Naive B cell (primary cell): ENCODE results near the gene CEP112. TPM values are rescaled to one million over a fixed set of nuclear protein-coding genes. Genes with fewer than 3 reads are reported as not detected.

Experiments
- ATAC-seq, 2 donors: fragments of 150-1000 bp; cut with Tn5 transposase; 2 replicates each; pipeline ENCODE4 v1.10.0; 2021; ENCODE audit warnings: low read depth in 2 of 2, mild to moderate bottlenecking in 2 of 2, moderate library complexity in 2 of 2
- DNase-seq: peaks from one replicate; pipeline ENCODE4 v3.0.0; 2022
- H3K27ac Mint-ChIP-seq, 6 donors: one replicate each; pipeline ENCODE4 v1.8.0; 2020 to 2022; ENCODE audit warnings: mild to moderate bottlenecking in 6 of 6, mixed read lengths in 6 of 6, moderate library complexity in 5 of 6, inconsistent platforms in 2 of 6
- H3K27me3 Mint-ChIP-seq, 3 donors: one replicate each; pipeline ENCODE4 v1.8.0; 2021 to 2022; ENCODE audit warnings: mixed read lengths in 3 of 3, mild to moderate bottlenecking in 1 of 3
- H3K36me3 Mint-ChIP-seq, 2 donors: one replicate each; pipeline ENCODE4 v1.8.0; 2020 to 2022; ENCODE audit warnings: mixed read lengths in 2 of 2, inconsistent platforms in 1 of 2, mild to moderate bottlenecking in 1 of 2
- H3K4me1 Mint-ChIP-seq, 3 donors: one replicate each; pipeline ENCODE4 v1.8.0; 2020 to 2022; ENCODE audit warnings: mixed read lengths in 3 of 3, inconsistent platforms in 1 of 3, mild to moderate bottlenecking in 1 of 3, moderate library complexity in 1 of 3
- H3K4me3 Mint-ChIP-seq, 8 donors: one replicate each; pipeline ENCODE4 v1.8.0; 2020 to 2022; ENCODE audit warnings: mild to moderate bottlenecking in 8 of 8, mixed read lengths in 8 of 8, moderate library complexity in 8 of 8, inconsistent platforms in 2 of 8
- H3K9me3 Mint-ChIP-seq, 7 donors: one replicate each; pipeline ENCODE4 v1.8.0; 2020 to 2022; ENCODE audit warnings: mixed read lengths in 7 of 7, mild to moderate bottlenecking in 5 of 7, inconsistent platforms in 2 of 7, moderate library complexity in 1 of 7
- polyA plus RNA-seq, 6 donors: library from polyadenylated mRNA; unstranded; fragments of 300-500 nt; fragmentation: Illumina TruSeq; gene quantifications; one replicate each; pipeline ENCODE4 v1.2.3, GENCODE V29; 2021; ENCODE audit warnings: low read depth in 6 of 6

Gene CEP112
- polyA plus RNA-seq, 6 donors from 2014 or later, result 1.1 to 2.5 (median 1.6) TPM

GRCh38 chr17:65885541-65886312, 306.2 kb downstream of the CEP112 start:
- ATAC-seq, result no peak
- Mint-ChIP-seq H3K4me3 (no peak overlapping the region), H3K36me3 (no peaks in the 10 kb centered on the region), H3K4me1 (no peaks in the 10 kb centered on the region), H3K9me3 (peaks cover 0 to 2% (median 0%) of the 10 kb centered on the region in 7 donors), H3K27ac (no peak overlapping the region), H3K27me3 (no peaks in the 10 kb centered on the region)
- DNase-seq, result no peak

DNA sequence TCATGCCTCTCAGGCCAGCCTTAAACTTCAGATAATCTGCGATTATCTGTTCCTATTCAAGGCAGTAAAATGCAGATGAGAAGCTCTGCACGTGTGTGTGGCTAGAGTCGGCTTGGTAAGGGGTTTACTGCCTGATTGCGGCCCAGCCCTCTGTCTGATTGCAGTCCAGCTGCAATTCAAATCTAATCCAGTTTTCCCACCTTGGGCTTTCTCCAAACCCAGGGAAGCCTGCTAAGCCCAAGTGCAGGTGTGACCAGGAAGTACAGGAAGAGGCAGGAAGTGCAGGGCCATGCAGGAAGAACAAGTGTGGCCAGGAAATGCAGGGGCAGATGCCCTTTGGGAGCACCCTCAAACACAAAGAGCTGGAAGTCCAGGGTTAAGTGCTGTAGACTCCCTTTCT, 314.9 kb downstream of the CEP112 start:
- Mint-ChIP-seq H3K9me3 (peaks cover 3 to 30% (median 12%) of the 10 kb centered on the region in 7 donors), H3K27ac (no peak overlapping the region), H3K4me1 (no peaks in the 10 kb centered on the region), H3K27me3 (peaks cover 3 to 14% (median 10%) of the 10 kb centered on the region in 3 donors), H3K36me3 (peaks cover 0 to 8% of the 10 kb centered on the region in 2 donors), H3K4me3 (no peak overlapping the region)
- DNase-seq (no peak), ATAC-seq (no peak)

GRCh38 chr17:65868881-65869280, 323.1 kb downstream of the CEP112 start:
- Mint-ChIP-seq H3K27me3 (peaks cover 0 to 5% (median 0%) of the 10 kb centered on the region in 3 donors), H3K36me3 (no peaks in the 10 kb centered on the region), H3K9me3 (no peaks in the 10 kb centered on the region), H3K27ac (no peak overlapping the region), H3K4me3 (peak overlapping the region in 1 of 8 donors; percentile 38), H3K4me1 (no peaks in the 10 kb centered on the region)
- DNase-seq (no peak), ATAC-seq (no peak)

- H3K27ac Mint-ChIP-seq, result peak overlapping the region in 1 of 6 donors; percentile 85
- peaks cover 0 to 2% (median 0%) of the 10 kb centered on the region in 7 donors for H3K9me3 Mint-ChIP-seq
- DNase-seq (no peak), ATAC-seq (no peak)
- no peak overlapping the region for H3K4me3 Mint-ChIP-seq
- no peaks in the 10 kb centered on the region for H3K4me1 Mint-ChIP-seq
- no peaks in the 10 kb centered on the region for H3K36me3 Mint-ChIP-seq
- peaks cover 0 to 5% (median 0%) of the 10 kb centered on the region in 3 donors for H3K27me3 Mint-ChIP-seq
These were observed 324.9 kb downstream of the CEP112 start for GRCh38 chr17:65867014-65867413.

DNA sequence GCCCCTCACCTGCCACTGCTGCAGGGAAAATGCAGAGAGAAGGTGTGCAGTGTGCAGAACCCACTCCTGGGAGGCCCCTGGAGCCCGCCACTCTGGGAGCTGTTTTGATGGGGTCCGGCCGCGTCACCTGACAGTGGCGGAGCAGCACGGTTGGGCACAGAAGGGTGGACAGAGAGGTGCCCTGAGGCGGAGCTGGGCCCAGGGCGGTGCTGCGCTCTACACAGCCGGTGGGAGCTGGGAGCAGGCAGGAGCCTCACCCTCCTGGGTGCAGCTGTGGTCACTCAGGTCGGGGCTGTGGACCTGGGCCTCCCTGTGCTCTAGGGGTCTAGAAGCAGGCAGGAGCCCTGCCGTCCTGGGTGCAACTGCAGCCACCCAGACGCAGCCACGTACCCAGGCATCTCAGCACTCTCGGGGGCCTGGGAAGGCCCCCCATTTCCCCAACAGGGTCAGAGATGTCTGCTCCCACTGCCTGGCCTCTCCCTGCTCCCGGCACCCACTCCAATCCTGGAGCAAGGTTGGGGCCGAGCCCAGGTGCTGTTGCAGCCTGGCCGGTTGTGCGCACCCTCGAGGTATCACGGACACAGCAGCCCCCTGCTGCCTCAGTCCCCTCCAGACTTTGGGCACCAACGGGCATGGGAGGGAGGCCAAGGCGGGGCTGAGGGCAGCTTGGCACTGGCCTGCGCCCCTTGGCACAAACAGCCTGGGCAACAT, 326.1 kb downstream of the CEP112 start:
- H3K36me3 Mint-ChIP-seq, result no peaks in the 10 kb centered on the region
- no peak for ATAC-seq

DNA sequence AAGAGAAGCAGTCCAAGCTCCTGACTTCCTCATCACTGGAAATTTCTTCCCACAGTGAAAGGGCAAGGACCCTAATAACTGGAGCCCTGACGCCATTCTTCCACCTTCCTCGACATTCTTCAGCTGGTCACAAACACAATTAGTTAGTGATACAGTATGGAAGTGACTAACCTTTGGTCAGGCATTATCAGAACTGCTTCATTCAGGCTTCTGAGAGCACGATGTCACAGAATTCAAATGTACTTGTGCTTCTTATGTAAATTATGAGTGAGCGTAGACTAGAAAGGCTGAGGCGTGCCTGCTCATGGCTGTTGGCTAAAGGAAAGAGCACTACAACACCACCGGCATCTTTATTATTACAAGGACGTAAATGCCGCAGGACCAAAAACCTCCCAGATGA, 327.5 kb downstream of the CEP112 start:
- Mint-ChIP-seq H3K36me3 (no peaks in the 10 kb centered on the region), H3K27ac (no peak overlapping the region), H3K4me1 (no peaks in the 10 kb centered on the region), H3K9me3 (peaks cover 0 to 2% (median 0%) of the 10 kb centered on the region in 7 donors), H3K27me3 (peaks cover 0 to 5% (median 0%) of the 10 kb centered on the region in 3 donors), H3K4me3 (no peak overlapping the region)
- no peak for DNase-seq
- no peak for ATAC-seq

More for the DNA sequence above, 326.1 kb downstream of the CEP112 start:
- Mint-ChIP-seq H3K27me3 (peaks cover 0 to 5% (median 0%) of the 10 kb centered on the region in 3 donors), H3K4me3 (no peak overlapping the region), H3K27ac (no peak overlapping the region), H3K9me3 (peaks cover 0 to 2% (median 0%) of the 10 kb centered on the region in 7 donors), H3K4me1 (no peaks in the 10 kb centered on the region)
- no peak for DNase-seq

DNA sequence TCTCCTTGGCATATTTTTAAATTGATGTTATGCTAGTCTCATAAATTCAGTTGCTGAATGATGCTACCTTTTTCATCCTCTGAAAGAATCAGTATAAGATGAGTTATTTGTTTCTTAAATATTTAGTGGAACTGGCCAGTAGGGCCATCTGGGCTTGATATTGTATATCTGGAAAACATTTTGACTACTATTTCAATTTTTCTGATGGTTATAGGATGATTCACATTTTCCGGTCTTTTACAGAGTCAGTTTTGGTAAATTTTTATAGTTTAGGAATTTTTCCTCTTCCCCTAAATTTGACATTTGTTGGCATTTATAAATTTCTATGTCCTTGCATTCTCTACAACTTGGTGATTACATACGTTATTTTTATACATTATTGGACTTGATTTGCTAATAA, 334.2 kb downstream of the CEP112 start:
- DNase-seq (no peak), ATAC-seq (no peak)
- H3K27ac Mint-ChIP-seq, result no peak overlapping the region
- H3K36me3 Mint-ChIP-seq, result no peaks in the 10 kb centered on the region
- H3K9me3 Mint-ChIP-seq, result peaks cover 0 to 2% (median 0%) of the 10 kb centered on the region in 7 donors
- H3K4me1 Mint-ChIP-seq, result no peaks in the 10 kb centered on the region
- H3K4me3 Mint-ChIP-seq, result no peak overlapping the region
- H3K27me3 Mint-ChIP-seq, result no peaks in the 10 kb centered on the region

- Mint-ChIP-seq H3K4me1 (no peaks in the 10 kb centered on the region), H3K9me3 (peaks cover 0 to 4% (median 0%) of the 10 kb centered on the region in 7 donors)
These were observed 335.1 kb downstream of the CEP112 start for GRCh38 chr17:65856865-65857264.

DNA sequence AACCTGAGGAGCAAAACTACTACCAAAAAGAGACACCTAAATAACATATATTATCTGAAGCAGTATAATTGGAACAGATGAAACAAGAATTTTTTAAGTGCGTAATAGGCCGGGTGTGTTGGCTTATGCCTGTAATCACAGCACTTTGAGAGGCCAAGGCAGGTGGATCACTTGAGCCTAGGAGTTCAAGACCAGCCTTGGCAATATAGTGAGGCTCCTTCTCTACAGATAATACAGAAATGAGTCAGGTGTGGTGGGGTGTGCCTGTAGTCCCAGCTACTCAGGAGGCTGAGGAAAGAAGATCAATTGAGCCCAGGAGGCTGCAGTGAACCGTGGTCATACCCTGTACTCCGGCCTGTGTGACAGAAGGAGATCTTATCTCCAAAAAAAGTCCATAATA, 336.3 kb downstream of the CEP112 start:
- no peaks in the 10 kb centered on the region for H3K27me3 Mint-ChIP-seq
- H3K9me3 Mint-ChIP-seq, result peaks cover 0 to 4% (median 0%) of the 10 kb centered on the region in 7 donors
- no peak for DNase-seq
- no peak for ATAC-seq
- H3K27ac Mint-ChIP-seq, result no peak overlapping the region
- no peaks in the 10 kb centered on the region for H3K36me3 Mint-ChIP-seq
- no peak overlapping the region for H3K4me3 Mint-ChIP-seq
- no peaks in the 10 kb centered on the region for H3K4me1 Mint-ChIP-seq

More at GRCh38 chr17:65856865-65857264, 335.1 kb downstream of the CEP112 start:
- Mint-ChIP-seq H3K27me3 (no peaks in the 10 kb centered on the region), H3K4me3 (no peak overlapping the region), H3K27ac (no peak overlapping the region), H3K36me3 (no peaks in the 10 kb centered on the region)
- DNase-seq (no peak), ATAC-seq (no peak)

GRCh38 chr17:65855245-65855644, 336.7 kb downstream of the CEP112 start:
- no peaks in the 10 kb centered on the region for H3K36me3 Mint-ChIP-seq
- H3K4me3 Mint-ChIP-seq, result no peak overlapping the region
- peaks cover 0 to 4% (median 0%) of the 10 kb centered on the region in 7 donors for H3K9me3 Mint-ChIP-seq
- no peaks in the 10 kb centered on the region for H3K4me1 Mint-ChIP-seq
- DNase-seq (no peak), ATAC-seq (no peak)
- H3K27me3 Mint-ChIP-seq, result no peaks in the 10 kb centered on the region
- no peak overlapping the region for H3K27ac Mint-ChIP-seq

GRCh38 chr17:65853816-65854215, 338.1 kb downstream of the CEP112 start:
- Mint-ChIP-seq H3K4me3 (no peak overlapping the region), H3K9me3 (peaks cover 0 to 4% (median 0%) of the 10 kb centered on the region in 7 donors), H3K27me3 (no peaks in the 10 kb centered on the region), H3K36me3 (no peaks in the 10 kb centered on the region), H3K4me1 (no peaks in the 10 kb centered on the region), H3K27ac (no peak overlapping the region)
- ATAC-seq (no peak), DNase-seq (no peak)

GRCh38 chr17:65852911-65853310, 339.0 kb downstream of the CEP112 start:
- no peaks in the 10 kb centered on the region for H3K4me1 Mint-ChIP-seq
- no peak overlapping the region for H3K4me3 Mint-ChIP-seq
- no peak overlapping the region for H3K27ac Mint-ChIP-seq
- peaks cover 0 to 4% (median 0%) of the 10 kb centered on the region in 7 donors for H3K9me3 Mint-ChIP-seq
- no peak for ATAC-seq
- H3K36me3 Mint-ChIP-seq, result no peaks in the 10 kb centered on the region
- DNase-seq, result no peak
- H3K27me3 Mint-ChIP-seq, result no peaks in the 10 kb centered on the region

GRCh38 chr17:65851965-65852736, 339.8 kb downstream of the CEP112 start:
- DNase-seq (no peak), ATAC-seq (no peak)
- Mint-ChIP-seq H3K27me3 (no peaks in the 10 kb centered on the region), H3K9me3 (peaks cover 0 to 4% (median 0%) of the 10 kb centered on the region in 7 donors), H3K27ac (no peak overlapping the region), H3K36me3 (no peaks in the 10 kb centered on the region), H3K4me1 (no peaks in the 10 kb centered on the region), H3K4me3 (no peak overlapping the region)
